C4-2B (cell line): ENCODE results near the gene MROH2A.

Source experiments
- H3K27ac ChIP-seq: fragments of 450-650 bp; 2 replicates; pipeline ENCODE4 v1.5.1; 2017
- ZFX ChIP-seq: fragments of 450-650 bp; IDR thresholded peaks from 2 replicates; pipeline ENCODE4 v1.6.1; 2017
- TF ChIP-seq, protein P1 (sequence below): fragments of 450-650 bp; conservative IDR thresholded peaks from 2 replicates; pipeline ENCODE4 v1.5.1; 2017; ENCODE audit warnings: mild to moderate bottlenecking

The MROH2A gene

DNA sequence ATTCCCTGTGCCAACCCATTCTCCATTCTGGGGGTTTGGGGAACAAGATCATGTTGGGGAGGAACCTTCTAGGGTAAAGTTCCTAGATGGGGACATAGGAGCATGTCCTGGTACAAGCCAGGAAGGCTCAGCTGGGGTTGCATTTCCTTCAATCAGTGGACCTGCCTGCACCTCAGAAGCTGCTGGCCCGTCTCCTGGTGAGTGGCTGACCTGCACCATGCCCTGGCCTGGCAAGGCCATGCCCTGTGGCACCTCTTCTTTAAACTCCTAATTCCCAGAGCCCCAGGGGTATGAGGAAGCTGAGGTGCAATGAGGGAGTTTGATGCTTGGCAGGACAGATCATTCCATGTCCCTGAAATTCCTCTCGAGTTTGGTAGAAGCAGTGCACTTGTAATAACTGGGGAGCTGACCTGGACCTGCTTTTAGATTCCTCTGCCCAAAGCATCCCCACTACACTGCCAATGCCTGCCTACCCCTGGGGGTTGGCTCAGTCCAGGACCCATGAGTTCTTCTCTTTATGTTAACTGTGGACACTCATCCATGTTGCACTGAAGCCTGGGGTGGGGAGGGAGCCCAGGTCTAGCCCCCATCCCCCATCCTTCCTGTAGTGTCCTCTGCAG is 25.3 kb downstream of the MROH2A start:
- no peak overlapping the region for H3K27ac ChIP-seq
- no peak for TF ChIP-seq ZFX
- TF ChIP-seq, protein P1, sequence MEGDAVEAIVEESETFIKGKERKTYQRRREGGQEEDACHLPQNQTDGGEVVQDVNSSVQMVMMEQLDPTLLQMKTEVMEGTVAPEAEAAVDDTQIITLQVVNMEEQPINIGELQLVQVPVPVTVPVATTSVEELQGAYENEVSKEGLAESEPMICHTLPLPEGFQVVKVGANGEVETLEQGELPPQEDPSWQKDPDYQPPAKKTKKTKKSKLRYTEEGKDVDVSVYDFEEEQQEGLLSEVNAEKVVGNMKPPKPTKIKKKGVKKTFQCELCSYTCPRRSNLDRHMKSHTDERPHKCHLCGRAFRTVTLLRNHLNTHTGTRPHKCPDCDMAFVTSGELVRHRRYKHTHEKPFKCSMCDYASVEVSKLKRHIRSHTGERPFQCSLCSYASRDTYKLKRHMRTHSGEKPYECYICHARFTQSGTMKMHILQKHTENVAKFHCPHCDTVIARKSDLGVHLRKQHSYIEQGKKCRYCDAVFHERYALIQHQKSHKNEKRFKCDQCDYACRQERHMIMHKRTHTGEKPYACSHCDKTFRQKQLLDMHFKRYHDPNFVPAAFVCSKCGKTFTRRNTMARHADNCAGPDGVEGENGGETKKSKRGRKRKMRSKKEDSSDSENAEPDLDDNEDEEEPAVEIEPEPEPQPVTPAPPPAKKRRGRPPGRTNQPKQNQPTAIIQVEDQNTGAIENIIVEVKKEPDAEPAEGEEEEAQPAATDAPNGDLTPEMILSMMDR: no peak

DNA sequence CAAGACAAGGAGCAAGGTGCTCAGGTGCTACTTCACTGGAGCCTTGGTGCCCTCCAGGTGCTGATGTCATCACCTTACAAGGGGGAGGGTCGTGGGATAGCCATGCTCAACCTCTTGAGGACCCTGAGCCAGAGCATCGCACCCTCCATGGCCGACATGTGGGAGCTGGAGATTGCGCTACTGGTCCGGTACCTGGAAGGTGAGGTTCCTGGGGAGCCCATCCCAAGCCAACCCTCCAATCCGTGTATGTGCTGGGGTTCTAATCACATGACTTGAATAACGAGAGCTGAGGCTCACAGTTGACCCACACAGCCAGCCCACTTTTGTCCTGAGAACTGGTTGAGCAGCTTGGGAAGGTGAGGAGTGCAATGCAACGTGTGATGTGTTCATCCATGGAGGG is 25.9 kb downstream of the MROH2A start:
- no peak overlapping the region for H3K27ac ChIP-seq
- no peak for TF ChIP-seq ZFX
- TF ChIP-seq, protein P1: no peak

DNA sequence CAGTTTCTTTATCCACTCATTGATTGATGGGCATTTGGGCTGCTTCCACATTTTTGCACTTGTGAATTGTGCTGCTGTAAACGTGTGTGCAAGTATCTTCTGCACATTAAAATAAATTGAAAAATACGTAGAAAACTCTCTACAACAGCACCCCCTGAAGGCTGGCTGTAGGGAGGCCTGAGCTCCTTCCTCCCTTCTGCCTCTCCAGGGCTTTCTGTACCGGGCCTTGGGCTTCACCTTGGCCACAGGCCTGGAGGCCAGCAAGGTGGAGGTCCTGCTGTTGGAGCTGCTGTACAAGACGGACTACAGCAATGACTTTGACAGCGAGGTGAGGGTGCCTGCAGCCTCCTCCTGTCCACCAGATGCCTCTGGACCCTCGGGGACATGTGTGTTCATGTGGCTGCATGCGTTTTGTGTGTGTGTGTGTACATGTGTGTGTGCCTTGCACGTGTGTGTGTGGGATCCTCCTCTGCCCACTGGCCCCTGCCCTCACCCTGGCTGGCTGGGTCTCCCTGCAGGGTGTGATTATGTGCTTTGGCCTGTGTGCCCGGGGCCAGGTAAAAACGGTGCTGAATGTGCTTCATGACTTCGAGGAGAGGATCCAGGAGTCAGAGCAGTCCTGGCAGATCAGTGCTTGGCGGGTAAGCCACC is 29.2 kb downstream of the MROH2A start:
- TF ChIP-seq ZFX: no peak
- TF ChIP-seq, protein P1: no peak; the same call in 1 of the 2 replicates
- no peak overlapping the region for H3K27ac ChIP-seq

DNA sequence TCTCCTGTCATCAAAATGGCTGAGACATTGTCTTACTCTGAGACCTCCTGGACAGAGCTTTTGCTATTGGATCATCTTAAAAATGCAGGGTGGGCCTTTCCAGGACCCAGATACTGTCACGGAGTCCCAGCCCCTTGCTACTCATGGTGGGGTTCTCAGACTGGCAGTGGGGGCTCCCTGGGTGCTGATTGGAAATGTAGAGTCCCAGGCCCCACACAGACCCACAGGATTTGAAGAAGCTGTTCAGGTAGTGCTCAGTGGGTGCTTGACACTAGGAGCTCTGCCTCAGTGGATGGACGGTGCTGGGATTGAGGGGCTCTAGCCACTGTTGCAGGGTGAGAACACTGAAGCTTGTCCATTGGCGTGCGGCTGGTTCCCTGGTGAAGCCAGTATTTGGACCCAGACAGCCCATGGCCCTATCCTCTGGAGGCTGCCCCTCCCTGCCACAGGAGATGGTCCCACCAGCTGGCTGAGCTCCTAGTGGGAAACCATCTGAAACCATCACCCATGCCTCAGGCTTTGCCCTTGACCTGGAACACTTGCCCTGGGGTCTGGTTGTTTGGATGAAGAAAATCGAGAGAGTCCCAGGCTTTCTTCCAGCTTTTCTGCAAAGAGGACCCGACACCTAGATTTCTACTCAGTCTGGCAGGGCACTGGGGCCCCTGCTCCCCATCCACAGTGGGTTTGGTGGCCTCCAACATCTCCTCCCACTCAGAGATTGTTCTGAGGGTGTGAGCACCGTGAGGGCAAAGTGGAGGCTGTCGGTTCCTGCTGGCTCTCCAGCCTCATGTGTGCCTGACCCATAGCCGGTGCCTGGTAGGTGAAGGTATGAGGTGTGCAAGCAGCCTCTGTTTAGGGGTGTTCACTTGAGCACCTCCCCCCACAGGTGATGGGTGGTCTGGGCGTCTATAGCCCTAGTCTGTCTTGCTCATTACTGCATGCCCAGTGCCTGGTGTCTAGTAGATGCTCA is 30.1 kb downstream of the MROH2A start:
- H3K27ac ChIP-seq: no peak overlapping the region
- TF ChIP-seq, protein P1: no peak
- no peak for TF ChIP-seq ZFX

DNA sequence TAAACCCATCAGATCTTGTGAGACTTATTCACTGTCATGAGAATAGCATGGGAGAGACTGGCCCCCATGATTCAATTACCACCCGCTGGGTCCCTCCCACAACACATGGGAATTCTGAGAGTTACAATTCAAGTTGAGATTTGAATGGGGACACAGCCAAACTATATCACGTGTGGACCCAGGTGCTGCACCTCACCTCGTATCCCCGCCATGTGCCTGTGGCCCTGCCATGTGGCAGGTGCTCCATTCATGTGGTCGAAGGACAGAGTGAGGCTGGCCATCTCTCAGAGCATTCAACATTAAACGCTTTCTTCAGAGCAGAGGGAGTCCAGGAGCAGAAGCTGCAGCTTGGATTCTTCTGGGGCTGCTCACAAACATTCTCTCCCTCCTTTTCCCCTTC is 32.3 kb downstream of the MROH2A start:
- no peak overlapping the region for H3K27ac ChIP-seq
- TF ChIP-seq, protein P1: no peak
- TF ChIP-seq ZFX: no peak

DNA sequence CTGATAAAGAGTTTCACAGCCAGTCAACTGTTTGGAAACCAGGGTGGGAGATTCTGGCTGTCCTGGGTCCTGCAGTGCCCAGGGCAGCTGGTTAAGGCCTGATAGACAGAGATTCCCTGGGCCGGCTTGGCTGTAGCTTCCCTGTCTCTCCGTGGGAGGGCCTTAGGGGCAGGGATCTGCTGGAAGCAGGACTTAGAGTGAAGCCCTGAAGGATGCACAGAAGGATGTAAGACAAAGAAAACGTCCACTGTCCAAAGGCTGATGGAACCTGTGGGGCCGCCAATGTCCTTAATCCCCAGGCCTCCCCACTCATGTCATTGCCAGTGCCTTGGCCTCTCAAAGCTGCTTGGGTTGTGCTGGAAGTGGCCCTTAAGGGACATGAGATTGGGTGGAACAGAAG is 33.0 kb downstream of the MROH2A start:
- TF ChIP-seq, protein P1: no peak
- TF ChIP-seq ZFX: no peak
- no peak overlapping the region for H3K27ac ChIP-seq

DNA sequence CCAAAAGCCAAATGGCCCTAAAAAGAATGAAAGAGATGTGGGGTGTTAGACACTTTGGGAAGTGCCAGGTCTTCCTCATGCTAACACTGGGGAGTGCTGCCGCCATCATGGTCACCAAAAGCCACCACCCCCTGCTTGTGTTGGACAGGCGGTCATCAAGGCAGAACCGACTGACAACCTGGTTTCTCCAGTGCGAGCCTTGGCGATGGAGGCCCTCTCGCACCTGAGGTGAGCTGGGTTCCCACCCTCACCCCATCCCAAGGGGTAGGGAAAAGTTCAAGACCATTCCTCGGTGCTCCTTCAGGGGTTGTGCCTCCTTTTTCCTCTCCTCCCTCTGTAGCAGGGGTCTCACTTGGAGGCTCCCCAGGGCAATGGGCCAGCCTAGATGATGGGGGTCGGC is 33.6 kb downstream of the MROH2A start:
- TF ChIP-seq, protein P1: no peak
- TF ChIP-seq ZFX: no peak
- no peak overlapping the region for H3K27ac ChIP-seq
